Sigmoid colon (tissue), 4 donors: ENCODE results near the gene MYBPC3.

Source experiments
- CTCF ChIP-seq, 4 experiments: fragments of 450-650 bp in 3 of 4; fragments of 200-600 bp in 1 of 4; IDR thresholded peaks; one replicate each; pipeline ENCODE4 v1.5.1; 2016 to 2019; ENCODE audit warnings: antibody characterized with exemption in 4 of 4, mild to moderate bottlenecking in 3 of 4, moderate library complexity in 2 of 4
- EP300 ChIP-seq, 4 donors: sonication (generic); formaldehyde crosslinking; IDR thresholded peaks; one replicate each; pipeline ENCODE4 v1.6.1; 2017; ENCODE audit warnings: antibody characterized with exemption in 4 of 4

DNA sequence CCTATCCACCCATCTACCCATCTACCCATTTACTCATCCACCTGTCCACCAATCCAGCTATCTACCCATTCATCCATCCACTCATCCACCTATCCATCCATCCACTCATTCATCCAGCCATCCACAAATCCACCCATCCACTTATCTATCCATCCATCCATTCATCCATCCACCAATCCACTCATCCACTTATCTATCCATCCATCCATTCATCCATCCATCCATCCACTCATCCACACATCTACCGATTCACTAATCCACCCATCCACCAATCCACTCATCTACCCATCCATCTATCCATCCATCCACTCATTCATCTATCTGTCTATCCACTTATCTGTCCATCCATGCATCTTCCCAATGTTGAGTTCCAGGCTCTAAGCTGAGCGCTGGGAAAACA is 27.6 kb upstream of the MYBPC3 start:
- TF ChIP-seq CTCF (IDR thresholded peaks at IDR 0.05) (no peak), EP300 (IDR thresholded peaks at IDR 0.05) (no peak)
